ENCODE results near the gene TRIM38.

GRCh38 chr6:25975923-25976560, 13.4 kb downstream of the TRIM38 start:
- TF ChIP-seq POLR2A (IDR thresholded peaks at IDR 0.05; ENCODE audit: low read depth, low read length) (no peak), POLR2AphosphoS5 (IDR thresholded peaks at IDR 0.05; ENCODE audit: low read depth, low read length) (no peak)
